A673 (cell line): Measurements from ENCODE around the gene TNFAIP6.

Experiments
- EZH2 ChIP-seq: fragments of 200-600 bp; sonication (generic); IDR thresholded peaks from 2 replicates; pipeline ENCODE4 v1.6.1; 2017; ENCODE audit warnings: borderline replicate concordance, low read depth, mild to moderate bottlenecking, mixed read lengths, antibody characterized with exemption, low read length; ENCODE audit not compliant: poor library complexity, severe bottlenecking
- TF ChIP-seq, protein P1 (sequence below): fragments of 300-800, 200-600 bp; sonication (generic); conservative IDR thresholded peaks from 2 replicates; pipeline ENCODE4 v1.5.1; 2017; ENCODE audit warnings: low read depth, mild to moderate bottlenecking, antibody characterized with exemption, low read length, moderate library complexity, mixed read lengths

DNA sequence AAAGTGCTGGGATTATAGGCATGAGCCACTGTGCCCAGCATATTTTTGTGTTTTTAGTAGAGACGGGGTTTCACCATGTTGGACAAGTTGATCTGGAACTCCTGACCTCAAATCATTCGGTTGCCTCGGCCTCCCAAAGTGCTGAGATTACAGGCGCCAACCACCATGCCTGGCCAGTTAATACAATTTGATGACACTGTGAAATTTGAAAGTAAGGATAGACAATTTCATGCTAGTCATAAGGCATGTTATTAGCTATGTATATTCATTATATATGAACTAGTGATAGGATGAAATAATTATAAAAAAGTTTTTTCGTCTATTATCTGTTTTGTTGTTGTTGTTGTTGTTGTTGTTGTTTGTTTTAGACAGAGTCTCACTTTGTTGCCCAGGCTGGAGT lies 43.8 kb downstream of the TNFAIP6 start:
- TF ChIP-seq, protein P1, sequence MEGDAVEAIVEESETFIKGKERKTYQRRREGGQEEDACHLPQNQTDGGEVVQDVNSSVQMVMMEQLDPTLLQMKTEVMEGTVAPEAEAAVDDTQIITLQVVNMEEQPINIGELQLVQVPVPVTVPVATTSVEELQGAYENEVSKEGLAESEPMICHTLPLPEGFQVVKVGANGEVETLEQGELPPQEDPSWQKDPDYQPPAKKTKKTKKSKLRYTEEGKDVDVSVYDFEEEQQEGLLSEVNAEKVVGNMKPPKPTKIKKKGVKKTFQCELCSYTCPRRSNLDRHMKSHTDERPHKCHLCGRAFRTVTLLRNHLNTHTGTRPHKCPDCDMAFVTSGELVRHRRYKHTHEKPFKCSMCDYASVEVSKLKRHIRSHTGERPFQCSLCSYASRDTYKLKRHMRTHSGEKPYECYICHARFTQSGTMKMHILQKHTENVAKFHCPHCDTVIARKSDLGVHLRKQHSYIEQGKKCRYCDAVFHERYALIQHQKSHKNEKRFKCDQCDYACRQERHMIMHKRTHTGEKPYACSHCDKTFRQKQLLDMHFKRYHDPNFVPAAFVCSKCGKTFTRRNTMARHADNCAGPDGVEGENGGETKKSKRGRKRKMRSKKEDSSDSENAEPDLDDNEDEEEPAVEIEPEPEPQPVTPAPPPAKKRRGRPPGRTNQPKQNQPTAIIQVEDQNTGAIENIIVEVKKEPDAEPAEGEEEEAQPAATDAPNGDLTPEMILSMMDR, result no peak
- TF ChIP-seq EZH2, result no peak
